GM18526 (cell line): ENCODE results near the gene C1QB.

Source experiments
- POLR2A ChIP-seq: IDR thresholded peaks from 3 replicates; pipeline ENCODE4 v1.6.1; 2011; ENCODE audit not compliant: insufficient read length; ENCODE audit errors: extremely low read depth

Gene C1QB

DNA sequence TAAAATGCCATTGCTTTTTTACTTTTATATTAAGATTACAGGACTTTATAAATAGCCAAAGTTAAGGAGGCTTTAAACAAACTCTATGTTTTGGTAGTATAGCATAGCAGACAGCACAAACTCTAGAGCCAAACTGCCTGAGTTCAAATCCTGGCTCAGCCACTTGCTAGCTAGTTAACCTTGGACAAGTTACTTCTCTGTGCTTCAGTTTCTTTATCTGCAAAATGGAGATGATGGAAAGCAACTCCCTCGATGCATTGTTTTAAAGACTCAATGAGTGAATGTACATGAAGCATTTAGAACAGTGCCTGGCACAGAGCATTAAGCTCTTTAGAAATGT, 21.3 kb downstream of the C1QB start:
- TF ChIP-seq POLR2A: no peak

DNA sequence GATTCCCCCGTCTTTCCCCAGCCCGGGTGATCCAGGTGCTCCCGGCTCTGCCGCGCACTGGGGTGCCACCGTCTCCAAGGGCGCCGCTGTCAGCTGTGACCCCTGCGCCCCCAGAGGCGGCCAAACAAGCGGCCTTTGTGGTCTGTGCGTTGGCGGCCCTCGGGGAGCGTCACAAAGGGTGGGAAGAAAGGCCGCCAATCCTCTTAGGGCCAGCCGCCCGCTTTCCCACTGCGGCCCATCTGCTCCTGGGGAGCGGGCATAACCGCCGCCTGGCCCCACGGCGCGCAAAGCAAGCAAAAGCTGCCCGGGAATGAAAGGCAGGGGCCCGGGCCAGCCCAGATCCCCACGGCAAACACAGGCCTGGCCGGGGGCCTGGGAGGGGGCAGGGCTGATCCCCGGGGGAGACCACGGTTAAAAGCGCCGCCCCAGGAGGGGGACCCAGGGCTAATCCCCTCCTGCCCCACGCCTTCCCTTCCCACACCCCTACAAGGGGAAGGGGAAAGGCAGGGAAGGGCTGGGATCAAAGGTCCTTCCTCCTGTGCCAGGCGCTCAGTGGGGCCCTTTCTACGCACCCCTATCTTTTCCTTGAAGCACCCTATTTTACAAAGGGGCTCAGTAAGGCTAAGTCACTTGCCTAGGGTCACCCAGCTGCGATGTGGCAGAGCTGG, 24.0 kb downstream of the C1QB start:
- no peak for TF ChIP-seq POLR2A

- no peak for TF ChIP-seq POLR2A
Measured at GRCh38 chr1:22677931-22678896, 25.2 kb downstream of the C1QB start.

- no peak for TF ChIP-seq POLR2A
Measured at GRCh38 chr1:22680726-22681125, 27.7 kb downstream of the C1QB start.

- TF ChIP-seq POLR2A: no peak
Measured at GRCh38 chr1:22681556-22682276, 28.7 kb downstream of the C1QB start.

DNA sequence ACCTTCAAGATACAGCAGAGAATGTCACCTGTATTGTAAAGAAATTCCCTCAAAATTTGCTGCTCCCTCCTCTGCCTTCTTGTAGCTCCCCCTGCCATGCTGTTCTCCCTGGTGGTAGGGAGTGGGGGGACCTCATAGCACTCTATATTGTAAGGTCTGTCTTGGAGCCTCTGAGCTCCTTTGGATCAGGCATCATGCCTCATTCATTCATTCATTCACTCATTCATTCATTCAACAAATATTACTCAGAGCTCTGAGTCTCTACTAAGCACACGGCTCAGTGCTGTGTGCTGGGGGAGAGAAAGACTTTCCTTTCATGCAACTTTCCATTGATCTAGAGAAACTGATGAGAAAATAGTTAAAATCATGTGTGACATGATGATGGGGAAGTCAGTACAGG, 30.5 kb downstream of the C1QB start:
- TF ChIP-seq POLR2A: no peak

GRCh38 chr1:22685591-22686059, 32.6 kb downstream of the C1QB start:
- no peak for TF ChIP-seq POLR2A

GRCh38 chr1:22687191-22687590, 34.2 kb downstream of the C1QB start:
- no peak for TF ChIP-seq POLR2A

- no peak for TF ChIP-seq POLR2A
Measured at GRCh38 chr1:22688466-22688865, 35.4 kb downstream of the C1QB start.

- no peak for TF ChIP-seq POLR2A
Measured at GRCh38 chr1:22689505-22689904, 36.5 kb downstream of the C1QB start.

GRCh38 chr1:22691031-22691753, 38.2 kb downstream of the C1QB start:
- no peak for TF ChIP-seq POLR2A

DNA sequence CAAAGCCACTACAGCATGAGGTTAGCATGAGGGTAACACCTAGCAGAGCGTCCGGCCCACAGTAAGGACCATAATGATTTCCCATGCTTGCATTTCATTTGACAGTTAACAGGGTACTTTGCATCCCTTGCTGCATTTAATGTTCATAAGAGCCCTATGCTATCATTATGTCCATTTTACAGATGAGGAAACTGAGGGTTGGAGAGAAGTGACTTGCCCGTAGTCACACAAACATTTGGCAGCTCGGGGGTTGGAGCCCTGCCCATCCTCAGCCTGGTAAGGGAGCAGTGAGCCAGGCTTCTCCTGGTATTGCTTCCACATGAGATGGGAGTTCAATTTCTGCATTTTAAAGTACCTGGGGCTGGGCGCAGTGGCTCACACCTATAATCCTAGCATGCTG, 41.1 kb downstream of the C1QB start:
- TF ChIP-seq POLR2A: no peak

GRCh38 chr1:22696610-22697009, 43.6 kb downstream of the C1QB start:
- no peak for TF ChIP-seq POLR2A

DNA sequence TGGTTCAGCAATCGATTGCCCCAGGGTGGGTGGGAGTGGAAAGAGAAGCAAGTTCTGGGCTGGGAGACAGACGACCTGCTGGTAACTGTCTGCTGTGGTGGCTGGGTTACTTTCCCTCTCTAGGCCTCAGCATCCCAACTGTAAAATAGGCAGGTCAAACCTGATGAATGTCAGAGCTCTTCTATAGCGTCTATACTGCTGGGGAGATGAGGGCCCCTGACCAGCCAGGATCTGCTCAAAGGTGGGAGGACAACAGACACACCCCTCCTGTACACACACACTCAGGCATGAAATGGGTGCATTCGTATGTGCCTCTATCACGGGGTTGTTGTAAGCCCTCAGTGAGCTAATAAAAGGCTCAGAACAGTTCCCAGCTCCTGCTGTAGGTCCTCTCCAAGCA, 44.9 kb downstream of the C1QB start:
- TF ChIP-seq POLR2A: no peak
